HepG2 (cell line): ENCODE results near the gene PRPF18. TPM values are rescaled to one million over a fixed set of nuclear protein-coding genes. Genes with fewer than 3 reads are reported as not detected.

Experiments used
- BATF2 ChIP-seq: sonication (generic); formaldehyde crosslinking; IDR thresholded peaks from 2 replicates; pipeline ENCODE4 v1.8.0; 2022; ENCODE audit warnings: mild to moderate bottlenecking, missing genetic modification reagents, moderate library complexity
- CBX1 ChIP-seq: IDR thresholded peaks from one replicate; pipeline ENCODE4 v1.6.1; 2016; ENCODE audit warnings: antibody characterized with exemption, low read depth
- CCDC6 ChIP-seq: sonication (generic); formaldehyde crosslinking; IDR thresholded peaks from 2 replicates; pipeline ENCODE4 v1.8.1; 2022; ENCODE audit warnings: mild to moderate bottlenecking, missing genetic modification reagents, moderate library complexity
- CREM ChIP-seq, 2 experiments: sonication (generic) in 1 of 2; formaldehyde crosslinking in 1 of 2; IDR thresholded peaks; 2 replicates each; pipeline versions ENCODE4 v1.4.0 to v1.6.1; 2016 to 2020; ENCODE audit warnings: antibody characterized with exemption in 1 of 2, mild to moderate bottlenecking in 1 of 2, missing genetic modification reagents in 1 of 2
- ESRRA ChIP-seq: sonication (generic); formaldehyde crosslinking; IDR thresholded peaks from 2 replicates; pipeline ENCODE4 v1.5.1; 2020; ENCODE audit warnings: mild to moderate bottlenecking, low read depth, missing genetic modification reagents
- ETV5 ChIP-seq: IDR thresholded peaks from 2 replicates; pipeline ENCODE4 v1.6.1; 2018; ENCODE audit warnings: missing biosample characterization, missing genetic modification reagents, inconsistent platforms, borderline replicate concordance
- GTF3A ChIP-seq: sonication (generic); formaldehyde crosslinking; conservative IDR thresholded peaks from 2 replicates; pipeline ENCODE4 v1.4.0; 2020; ENCODE audit warnings: mild to moderate bottlenecking, missing genetic modification reagents
- HMGXB3 ChIP-seq: sonication (generic); formaldehyde crosslinking; IDR thresholded peaks from 2 replicates; pipeline ENCODE4 v1.4.0; 2020; ENCODE audit warnings: missing genetic modification reagents, borderline replicate concordance
- IRF2 ChIP-seq: IDR thresholded peaks from 2 replicates; pipeline ENCODE4 v1.6.1; 2018; ENCODE audit warnings: missing genetic modification reagents, missing compliant biosample characterization
- MED13 ChIP-seq: sonication (generic); formaldehyde crosslinking; IDR thresholded peaks from 2 replicates; pipeline ENCODE4 v1.5.0; 2020; ENCODE audit warnings: missing genetic modification reagents
- NFE2 ChIP-seq: sonication (generic); formaldehyde crosslinking; IDR thresholded peaks from 2 replicates; pipeline ENCODE4 v1.4.0; 2020; ENCODE audit warnings: missing genetic modification reagents
- NFYC ChIP-seq: IDR thresholded peaks from 2 replicates; pipeline ENCODE4 v1.6.1; 2016; ENCODE audit warnings: missing genetic modification reagents, missing compliant biosample characterization
- PHF21A ChIP-seq: sonication (generic); formaldehyde crosslinking; IDR thresholded peaks from 2 replicates; pipeline ENCODE4 v1.5.0; 2020; ENCODE audit warnings: mild to moderate bottlenecking, missing genetic modification reagents
- SMAD3 ChIP-seq: sonication (generic); formaldehyde crosslinking; IDR thresholded peaks from 2 replicates; pipeline ENCODE4 v1.4.0; 2020; ENCODE audit warnings: missing genetic modification reagents
- SP140L ChIP-seq: sonication (generic); formaldehyde crosslinking; IDR thresholded peaks from 2 replicates; pipeline ENCODE4 v1.4.0; 2020; ENCODE audit warnings: missing genetic modification reagents, borderline replicate concordance
- U2AF2 ChIP-seq: fragments of 200-400 bp; formaldehyde crosslinking; IDR thresholded peaks from 2 replicates; pipeline ENCODE4 v1.6.1; 2017; ENCODE audit warnings: low read depth, mild to moderate bottlenecking, low read length
- ZNF12 ChIP-seq: sonication (generic); formaldehyde crosslinking; IDR thresholded peaks from 2 replicates; pipeline ENCODE4 v1.5.0; 2020; ENCODE audit warnings: missing genetic modification reagents
- ZNF530 ChIP-seq: sonication (generic); formaldehyde crosslinking; IDR thresholded peaks from 2 replicates; pipeline ENCODE4 v1.5.0; 2020; ENCODE audit warnings: low read depth, mild to moderate bottlenecking, missing genetic modification reagents
- polyA plus RNA-seq, 8 experiments: library from polyadenylated mRNA; depleted of rRNA in 3 of 8; stranded (reverse) in 7 of 8; unstranded in 1 of 8; fragments of >200 nt; fragmentation: Illumina TruSeq in 4 of 8; extraction: Trizol in 4 of 8; gene quantifications; 2 replicates each; pipeline versions ENCODE4 v1.2.1 to v1.2.3, GENCODE V29; 2011 to 2016; ENCODE audit warnings: low read depth in 4 of 8, missing spikeins in 1 of 8, mixed read lengths in 1 of 8; ENCODE audit not compliant: insufficient read depth in 1 of 8
- total RNA-seq, 5 experiments: library from RNA; depleted of rRNA; stranded (reverse); fragments of >200 nt; fragmentation: Illumina TruSeq; extraction: Trizol; gene quantifications; 2 replicates each; pipeline ENCODE4 v1.2.3, GENCODE V29; 2016; ENCODE audit warnings: low read depth in 1 of 5

PRPF18 gene
- total and polyA plus RNA-seq, 2 of the 13 experiments (the other 11 are each of a cell fraction or from before 2014, with no cell fraction given), result 6.1 to 17.2 TPM

GRCh38 chr10:13586676-13587355, at the start of gene PRPF18 (continued):
- no peak for TF ChIP-seq MED13 (CRISPR knock-in tag)
- TF ChIP-seq U2AF2, result no peak
- peak; percentile 73 for TF ChIP-seq CREM (IDR thresholded peaks at IDR 0.05)
- TF ChIP-seq CREM (CRISPR knock-in tag; IDR thresholded peaks at IDR 0.05), result no peak
- TF ChIP-seq ETV5 (CRISPR knock-in tag), result peak; percentile 73; the same call in 1 of the 2 replicates
- TF ChIP-seq NFYC (CRISPR knock-in tag), result no peak; the same call in 1 of the 2 replicates
- no peak for TF ChIP-seq BATF2 (CRISPR knock-in tag)
- TF ChIP-seq GTF3A, result no peak
- no peak for TF ChIP-seq NFE2 (CRISPR knock-in tag)
- no peak for TF ChIP-seq ESRRA (CRISPR knock-in tag)
- TF ChIP-seq HMGXB3 (CRISPR knock-in tag), result peak; percentile 88; the same call in 1 of the 2 replicates
- TF ChIP-seq SP140L (CRISPR knock-in tag), result no peak
- no peak for TF ChIP-seq ZNF530 (CRISPR knock-in tag)
- peak; percentile 83 for TF ChIP-seq SMAD3
- peak; percentile 95 for TF ChIP-seq IRF2 (CRISPR knock-in tag)
- peak; percentile 62; the same call in 1 of the 2 replicates for TF ChIP-seq CCDC6
- TF ChIP-seq PHF21A (CRISPR knock-in tag), result peak; percentile 44; the same call in 1 of the 2 replicates
- TF ChIP-seq ZNF12 (CRISPR knock-in tag), result no peak
- TF ChIP-seq CBX1, result peak; percentile 82
